ENCODE measurements around the gene TTLL5.
"Not testable (repeated sequence)": the region's sequence is repeated elsewhere in the genome, so short reads cannot be mapped to it uniquely, and the experiment has no call there.

TTLL5 gene

GRCh38 chr14:75917322-75917945 lies 256.4 kb downstream of the TTLL5 start:
- DNase-seq = no peak

DNA sequence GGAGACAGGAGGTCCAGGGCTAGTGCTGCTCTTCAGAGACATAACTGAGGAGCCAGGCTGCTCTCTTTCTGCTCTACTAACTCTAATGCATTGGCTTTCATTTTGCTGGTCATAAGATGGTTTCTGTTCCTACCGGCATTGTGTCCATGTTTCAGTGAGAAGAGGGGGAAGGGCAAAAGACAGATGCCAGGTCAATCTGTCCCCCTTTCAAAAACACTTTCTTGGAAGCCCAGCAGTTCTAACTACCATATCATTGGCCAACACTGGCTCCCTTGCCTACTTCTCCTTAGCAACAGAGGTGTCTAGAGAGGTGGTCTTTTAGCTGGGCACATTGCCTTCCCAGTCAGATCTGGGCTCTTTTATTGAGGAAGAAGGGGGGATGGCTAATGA lies 256.9 kb downstream of the TTLL5 start:
- no peak for DNase-seq

DNA sequence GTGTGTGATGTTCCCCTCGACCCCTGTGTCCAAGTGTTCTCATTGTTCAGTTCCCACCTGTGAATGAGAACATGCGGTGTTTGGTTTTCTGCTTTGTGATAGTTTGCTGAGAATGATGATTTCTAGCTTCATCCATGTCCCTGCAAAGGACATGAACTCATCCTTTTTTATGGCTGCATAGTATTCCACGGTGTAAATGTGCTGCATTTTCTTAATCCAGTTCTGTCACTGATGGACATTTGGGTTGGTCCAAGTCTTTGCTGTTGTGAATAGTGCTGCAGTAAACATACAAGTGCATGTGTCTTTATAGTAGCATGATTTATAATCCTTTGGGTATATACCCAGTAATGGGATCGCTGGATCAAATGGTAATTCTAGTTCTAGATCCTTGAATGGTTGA lies 259.4 kb downstream of the TTLL5 start:
- not testable (repeated sequence) for DNase-seq

DNA sequence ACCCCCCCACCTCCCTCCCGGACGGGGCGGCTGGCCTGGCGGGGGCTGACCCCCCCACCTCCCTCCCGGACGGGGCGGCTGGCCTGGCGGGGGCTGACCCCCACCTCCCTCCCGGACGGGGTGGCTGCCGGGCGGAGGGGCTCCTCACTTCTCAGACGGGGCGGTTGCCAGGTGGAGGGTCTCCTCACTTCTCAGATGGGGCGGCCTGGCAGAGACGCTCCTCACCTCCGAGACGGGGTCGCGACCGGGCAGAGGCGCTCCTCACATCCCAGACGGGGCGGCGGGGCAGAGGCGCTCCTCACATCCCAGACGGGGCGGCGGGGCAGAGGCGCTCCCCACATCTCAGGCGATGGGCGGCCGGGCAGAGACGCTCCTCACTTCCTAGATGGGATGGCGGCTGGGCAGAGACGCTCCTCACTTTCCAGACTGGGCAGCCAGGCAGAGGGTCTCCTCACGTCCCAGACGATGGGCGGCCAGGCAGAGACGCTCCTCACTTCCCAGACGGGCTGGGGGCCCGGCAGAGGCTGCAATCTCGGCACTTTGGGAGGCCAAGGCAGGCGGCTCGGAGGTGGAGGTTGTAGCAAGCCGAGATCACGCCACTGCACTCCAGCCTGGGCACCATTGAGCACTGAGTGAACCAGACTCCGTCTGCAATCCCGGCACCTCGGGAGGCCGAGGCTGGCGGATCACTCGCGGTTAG lies 264.2 kb downstream of the TTLL5 start:
- not testable (repeated sequence) for DNase-seq

- no peak for DNase-seq
Observed at GRCh38 chr14:75926431-75927115, 265.5 kb downstream of the TTLL5 start.

DNA sequence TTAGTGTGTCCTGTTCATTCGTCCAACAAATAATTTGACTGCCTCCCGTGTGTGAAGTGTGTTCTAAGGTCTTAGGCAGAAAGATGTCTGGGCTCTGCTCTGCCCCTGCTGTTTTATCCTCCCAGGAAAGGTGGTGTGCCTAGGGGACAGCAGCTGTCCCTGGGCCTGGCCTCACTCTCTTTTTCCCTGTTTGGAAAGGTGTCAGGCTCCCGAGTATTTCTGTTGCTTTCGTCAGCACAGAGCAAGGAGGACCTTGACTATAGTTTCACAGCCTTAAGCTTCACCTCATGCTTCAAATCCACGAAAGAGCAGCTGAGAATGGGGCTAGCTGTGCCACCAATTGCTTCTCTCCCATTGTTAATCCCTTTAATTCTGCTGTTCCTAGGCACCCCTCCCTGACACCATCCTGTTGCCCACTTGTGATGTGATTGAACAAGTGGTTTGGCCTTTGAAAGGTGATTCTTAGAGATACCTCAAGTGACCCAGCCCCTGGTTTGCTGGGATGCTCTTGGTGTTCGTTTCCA lies 266.6 kb downstream of the TTLL5 start:
- DNase-seq = no peak

DNA sequence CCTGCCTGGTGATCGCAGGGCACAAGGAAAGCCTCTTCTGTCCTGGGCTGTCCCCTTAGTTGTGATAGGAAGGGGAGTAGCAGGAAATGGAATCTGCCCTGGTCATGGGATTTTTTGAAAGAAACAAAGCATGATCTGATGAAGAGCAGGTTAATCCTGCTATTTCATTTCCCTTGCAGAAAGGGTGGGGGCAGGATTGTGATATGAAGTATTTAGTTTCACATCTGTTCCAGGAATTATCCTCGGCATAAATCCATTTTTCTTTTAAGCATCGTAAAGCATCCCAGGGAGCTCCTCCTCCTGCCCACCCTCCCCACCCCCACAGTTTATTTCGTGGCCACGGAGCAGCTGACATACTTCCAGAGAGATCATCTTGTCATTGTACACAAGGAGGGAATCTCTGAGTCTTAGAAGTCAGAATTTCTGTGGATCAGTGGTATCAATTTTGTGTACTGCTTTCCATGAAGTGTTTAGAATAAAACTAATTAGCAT lies 267.7 kb downstream of the TTLL5 start:
- no peak for DNase-seq

DNA sequence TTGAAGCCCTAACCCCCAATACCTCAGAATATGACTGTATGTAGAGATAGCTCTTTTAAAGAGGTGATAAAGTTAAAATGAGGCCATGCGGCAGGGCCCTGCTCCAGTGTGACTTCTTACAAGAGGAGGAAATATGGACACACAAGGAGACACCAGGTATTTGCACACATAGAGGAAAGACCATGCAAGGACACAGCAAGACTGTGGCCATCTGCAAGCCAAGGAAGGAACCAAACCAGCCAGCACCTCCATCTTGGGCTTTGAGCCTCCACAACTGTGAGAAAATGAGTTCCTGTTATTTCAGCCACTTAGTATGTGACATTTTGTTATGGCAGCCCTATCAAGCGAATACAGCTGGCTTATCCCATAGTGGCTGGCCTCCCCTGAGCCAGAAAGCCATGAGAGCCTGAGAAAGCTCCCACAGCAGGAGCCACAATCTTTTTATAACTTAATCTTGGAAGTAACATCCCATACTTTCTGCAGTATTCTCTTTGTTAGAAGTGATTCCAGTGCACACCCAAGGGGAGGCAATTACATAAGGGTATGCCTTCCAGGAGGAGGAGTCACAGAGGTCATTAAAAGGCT lies 272.8 kb downstream of the TTLL5 start:
- DNase-seq = no peak

GRCh38 chr14:75934998-75935628 lies 274.1 kb downstream of the TTLL5 start:
- DNase-seq = peak; percentile 81

DNA sequence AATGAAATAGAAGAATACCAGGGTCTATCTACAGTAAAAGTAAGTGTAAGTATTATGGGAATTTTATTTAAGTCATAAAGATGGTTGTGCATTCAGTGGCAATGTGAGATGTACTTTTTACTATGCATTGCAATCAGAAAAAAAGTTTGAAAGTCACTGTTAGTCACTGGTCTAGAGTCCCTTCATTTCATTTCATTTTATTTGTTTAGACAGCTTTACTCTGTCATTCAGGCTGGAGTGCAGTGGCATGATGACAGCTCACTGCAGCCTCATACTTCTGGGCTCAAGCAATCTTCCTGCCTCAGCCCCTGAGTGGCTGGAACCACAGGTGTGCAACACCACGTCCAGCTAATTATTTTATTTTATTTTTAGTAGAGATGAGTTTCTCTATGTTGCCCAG lies 278.2 kb downstream of the TTLL5 start:
- DNase-seq = no peak

- DNase-seq = no peak
Observed at GRCh38 chr14:75941030-75941429, 280.0 kb downstream of the TTLL5 start.

DNA sequence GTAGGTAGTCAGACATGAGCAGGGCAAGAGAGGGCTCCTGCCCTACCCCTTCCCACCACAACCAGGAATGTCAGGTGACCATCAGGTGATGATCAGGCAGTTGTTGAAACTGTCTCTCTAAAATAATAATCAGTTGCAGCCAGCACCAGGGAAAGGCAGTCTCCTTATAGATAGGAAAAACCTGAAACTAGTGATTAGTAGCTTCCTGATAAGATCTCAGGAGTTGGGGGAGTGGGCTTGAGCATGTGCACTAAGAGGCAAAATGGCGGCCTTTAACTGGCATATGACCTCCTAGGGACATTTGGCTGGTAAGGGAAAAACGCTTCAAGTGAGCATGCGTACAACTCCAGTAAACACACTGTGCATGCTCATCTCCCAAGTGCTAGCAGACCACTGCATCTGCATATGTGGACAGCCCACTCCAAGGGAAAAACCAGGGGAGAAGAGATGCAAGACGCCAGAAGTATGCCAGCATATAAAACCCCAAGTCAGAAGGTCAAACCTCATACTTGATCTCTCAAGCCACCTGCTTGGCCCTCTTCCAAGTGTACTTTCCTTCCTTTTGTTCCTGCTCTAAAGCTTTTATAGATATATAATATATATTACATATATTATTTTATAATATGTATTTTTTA lies 283.7 kb downstream of the TTLL5 start:
- DNase-seq = no peak

DNA sequence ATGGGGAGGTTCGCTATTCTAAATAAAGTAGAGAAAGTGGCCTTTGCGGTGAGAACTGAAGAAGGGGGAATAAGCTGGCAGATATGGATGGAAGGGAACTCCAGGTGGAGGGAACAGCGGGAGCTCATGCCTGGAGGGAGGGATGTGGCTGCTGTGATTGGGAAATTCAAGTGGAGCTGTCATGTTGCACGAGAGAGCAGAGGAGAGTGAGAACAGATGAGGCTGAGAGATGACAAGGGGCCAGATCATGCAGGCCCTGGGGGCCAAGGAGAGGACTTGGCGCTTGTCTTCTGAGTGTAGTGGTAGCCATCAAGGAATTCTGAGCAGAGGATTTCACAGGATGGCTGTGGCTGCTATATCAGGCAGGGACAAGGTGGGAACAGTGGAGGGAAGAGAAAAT lies 285.7 kb downstream of the TTLL5 start:
- DNase-seq = no peak

GRCh38 chr14:75952489-75952888 lies 291.4 kb downstream of the TTLL5 start:
- DNase-seq = no peak

DNA sequence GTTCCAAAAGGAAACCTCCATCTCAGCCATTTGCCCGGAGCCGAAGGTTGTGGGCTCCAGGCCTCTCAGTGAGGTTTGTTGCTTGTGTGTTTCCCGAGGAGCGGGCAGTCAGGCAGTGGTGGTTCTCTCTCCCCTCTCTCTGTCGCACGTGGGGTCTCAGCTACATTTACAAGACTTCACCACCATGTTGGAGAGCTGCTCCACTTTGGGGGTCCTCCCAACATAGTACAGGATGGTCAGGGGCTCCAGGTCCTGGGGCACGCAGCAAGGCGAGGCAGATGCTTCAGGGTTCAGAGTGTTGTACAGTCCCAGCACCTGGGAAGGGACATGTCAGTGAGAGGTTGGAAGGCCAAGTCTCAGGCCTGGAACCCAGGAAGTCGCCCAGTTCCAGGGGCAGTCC lies 298.0 kb downstream of the TTLL5 start:
- no peak for DNase-seq

GRCh38 chr14:75960231-75960630 lies 299.2 kb downstream of the TTLL5 start:
- DNase-seq = no peak

DNA sequence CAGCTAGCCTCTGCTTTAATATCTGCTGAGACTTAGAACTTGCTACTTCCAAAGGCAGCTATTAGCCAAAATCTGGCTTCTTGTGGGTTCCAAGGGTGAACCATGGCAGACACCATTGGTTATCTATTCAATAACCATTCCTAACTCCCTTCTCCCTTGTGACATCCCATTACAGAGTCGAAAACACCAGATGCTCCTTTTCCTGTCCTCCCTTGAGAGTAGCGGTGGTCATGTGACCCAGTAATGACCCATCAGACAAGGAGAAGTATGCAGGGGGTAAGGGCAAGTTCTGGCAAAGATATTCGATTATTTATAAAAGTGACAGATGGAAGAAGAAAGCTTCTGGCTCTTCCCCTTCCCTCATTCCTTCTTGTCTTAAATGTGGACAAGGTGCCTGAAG lies 300.6 kb downstream of the TTLL5 start:
- no peak for DNase-seq

- no peak for DNase-seq
Observed at GRCh38 chr14:75967866-75968265, 306.8 kb downstream of the TTLL5 start.

DNA sequence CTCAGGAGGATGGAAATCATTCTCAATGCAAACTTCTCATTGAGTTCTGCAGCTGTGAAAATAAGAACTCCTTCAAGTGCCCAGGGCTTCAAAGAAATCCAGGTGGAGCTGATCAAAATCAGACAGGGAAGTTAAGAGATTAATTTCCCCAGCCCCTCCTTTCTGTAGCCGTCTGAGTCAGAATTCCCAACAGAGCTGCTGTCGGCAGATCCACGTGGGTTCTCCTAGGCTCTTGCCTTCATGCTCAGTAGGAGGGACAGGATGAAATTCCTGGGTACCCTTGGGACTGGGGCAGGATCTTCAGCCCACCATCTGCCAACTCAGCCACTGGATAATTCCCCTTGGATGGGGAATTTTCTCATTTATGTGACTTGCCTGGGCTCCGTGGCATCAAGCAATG lies 307.4 kb downstream of the TTLL5 start:
- no peak for DNase-seq

DNA sequence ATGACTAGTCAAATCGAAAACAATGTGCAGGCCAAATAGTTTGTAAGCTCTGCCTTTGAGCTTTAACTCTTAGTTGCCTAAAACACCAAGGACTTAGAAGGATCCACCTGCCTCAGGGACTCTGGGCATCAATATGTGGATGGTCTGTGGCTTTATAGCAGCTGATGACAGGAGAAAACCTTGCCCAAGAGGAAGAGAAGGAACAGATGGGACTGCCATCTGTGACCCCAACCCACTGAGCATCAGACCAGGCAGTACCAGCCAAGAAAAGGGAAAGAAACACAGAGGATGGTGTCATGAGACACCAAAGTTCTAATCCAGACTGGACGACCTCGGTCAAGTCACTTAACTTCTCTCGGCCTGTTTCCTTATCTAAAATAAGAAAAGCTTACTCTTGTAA lies 308.1 kb downstream of the TTLL5 start:
- DNase-seq = no peak

- no peak for DNase-seq
Observed at GRCh38 chr14:75969891-75970290, 308.8 kb downstream of the TTLL5 start.

DNA sequence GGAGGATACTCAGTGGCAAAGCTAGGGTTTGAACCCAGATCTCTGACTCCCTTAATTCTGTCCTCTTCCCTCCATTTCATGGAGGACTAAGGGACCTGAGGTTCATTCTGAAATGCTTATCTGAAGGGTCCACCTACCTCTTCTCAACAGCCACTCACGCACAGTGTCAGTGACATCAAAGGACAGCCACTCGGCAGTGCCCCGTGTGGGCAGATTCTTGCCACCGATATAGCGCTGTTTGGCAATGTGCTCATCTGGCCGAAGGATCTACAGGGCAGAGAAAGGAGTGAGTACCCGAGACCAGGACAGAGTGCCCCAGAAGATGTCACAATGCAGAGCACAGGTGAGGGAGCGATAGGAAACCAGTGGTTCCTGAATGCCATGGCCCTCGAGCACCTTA lies 309.9 kb downstream of the TTLL5 start:
- DNase-seq = no peak

DNA sequence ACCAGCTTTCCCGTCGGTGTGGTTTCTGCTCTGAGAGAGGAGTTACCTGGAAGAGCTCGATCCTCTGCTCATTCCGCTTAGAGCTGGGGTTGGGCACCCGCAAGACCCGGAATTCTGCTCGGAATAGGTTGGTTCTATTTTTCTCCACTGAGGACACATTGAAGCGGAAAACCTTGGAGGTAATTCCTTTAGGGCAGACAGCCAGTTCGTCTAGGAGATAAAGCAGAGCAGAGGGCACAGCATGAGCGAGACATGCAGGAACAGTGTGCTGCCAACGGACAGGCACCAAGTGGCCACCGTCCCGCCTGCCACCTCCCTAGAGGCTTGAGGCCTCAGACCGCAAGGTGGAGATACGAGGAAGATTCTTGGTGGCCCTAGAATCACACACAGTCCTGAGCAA lies 310.5 kb downstream of the TTLL5 start:
- DNase-seq = no peak
